ENCODE results near the gene LRP4.

DNA sequence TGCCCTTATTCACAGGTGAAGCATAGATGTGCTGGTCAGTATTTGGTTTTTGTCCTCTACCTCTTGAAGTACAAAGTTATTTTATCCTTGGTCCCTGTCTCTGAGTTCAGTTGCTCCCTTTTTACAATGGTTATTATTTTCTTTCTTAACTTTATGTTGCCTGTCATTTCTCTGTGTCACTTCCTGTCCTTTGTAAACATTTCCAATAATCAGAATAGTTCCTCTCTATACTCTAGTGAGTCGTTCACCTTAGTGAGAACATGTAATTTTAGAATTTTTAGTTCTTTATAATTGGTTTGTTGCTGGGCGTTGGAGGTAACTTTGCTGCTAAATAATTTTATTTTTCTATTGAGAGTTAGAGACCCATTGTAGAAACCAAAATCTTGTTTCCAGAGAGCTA is 34.2 kb upstream of the LRP4 start:
- TF ChIP-seq, protein P1, sequence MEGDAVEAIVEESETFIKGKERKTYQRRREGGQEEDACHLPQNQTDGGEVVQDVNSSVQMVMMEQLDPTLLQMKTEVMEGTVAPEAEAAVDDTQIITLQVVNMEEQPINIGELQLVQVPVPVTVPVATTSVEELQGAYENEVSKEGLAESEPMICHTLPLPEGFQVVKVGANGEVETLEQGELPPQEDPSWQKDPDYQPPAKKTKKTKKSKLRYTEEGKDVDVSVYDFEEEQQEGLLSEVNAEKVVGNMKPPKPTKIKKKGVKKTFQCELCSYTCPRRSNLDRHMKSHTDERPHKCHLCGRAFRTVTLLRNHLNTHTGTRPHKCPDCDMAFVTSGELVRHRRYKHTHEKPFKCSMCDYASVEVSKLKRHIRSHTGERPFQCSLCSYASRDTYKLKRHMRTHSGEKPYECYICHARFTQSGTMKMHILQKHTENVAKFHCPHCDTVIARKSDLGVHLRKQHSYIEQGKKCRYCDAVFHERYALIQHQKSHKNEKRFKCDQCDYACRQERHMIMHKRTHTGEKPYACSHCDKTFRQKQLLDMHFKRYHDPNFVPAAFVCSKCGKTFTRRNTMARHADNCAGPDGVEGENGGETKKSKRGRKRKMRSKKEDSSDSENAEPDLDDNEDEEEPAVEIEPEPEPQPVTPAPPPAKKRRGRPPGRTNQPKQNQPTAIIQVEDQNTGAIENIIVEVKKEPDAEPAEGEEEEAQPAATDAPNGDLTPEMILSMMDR (conservative IDR thresholded peaks at IDR 0.05; ENCODE audit: low read depth, low read length), result no peak
- no peak for TF ChIP-seq POLR2A (IDR thresholded peaks at IDR 0.05; ENCODE audit: low read depth, low read length)
